Suprapubic skin (tissue), 4 donors: ENCODE measurements around the gene LZTR1.

ENCODE experiments used
- EP300 ChIP-seq: sonication (generic); formaldehyde crosslinking; IDR thresholded peaks from one replicate; pipeline ENCODE4 v1.6.1; 2017; ENCODE audit warnings: antibody characterized with exemption
- POLR2A ChIP-seq, 2 donors: fragments of 450-650 bp; IDR thresholded peaks; one replicate each; pipeline ENCODE4 v1.6.1; 2017; ENCODE audit warnings: antibody characterized with exemption in 2 of 2, mild to moderate bottlenecking in 2 of 2, moderate library complexity in 2 of 2
- POLR2AphosphoS5 ChIP-seq, 3 donors: sonication (generic); formaldehyde crosslinking; IDR thresholded peaks; one replicate each; pipeline ENCODE4 v1.6.1; 2017; ENCODE audit warnings: antibody characterized with exemption in 3 of 3
- TF ChIP-seq, protein P1 (sequence below), 2 donors: fragments of 200-600 bp in 1 of 2; fragments of 450-650 bp in 1 of 2; sonication (generic) in 1 of 2; IDR thresholded peaks; one replicate each; pipeline ENCODE4 v1.5.1; 2016 to 2019; ENCODE audit warnings: antibody characterized with exemption in 2 of 2, mild to moderate bottlenecking in 1 of 2, moderate library complexity in 1 of 2

DNA sequence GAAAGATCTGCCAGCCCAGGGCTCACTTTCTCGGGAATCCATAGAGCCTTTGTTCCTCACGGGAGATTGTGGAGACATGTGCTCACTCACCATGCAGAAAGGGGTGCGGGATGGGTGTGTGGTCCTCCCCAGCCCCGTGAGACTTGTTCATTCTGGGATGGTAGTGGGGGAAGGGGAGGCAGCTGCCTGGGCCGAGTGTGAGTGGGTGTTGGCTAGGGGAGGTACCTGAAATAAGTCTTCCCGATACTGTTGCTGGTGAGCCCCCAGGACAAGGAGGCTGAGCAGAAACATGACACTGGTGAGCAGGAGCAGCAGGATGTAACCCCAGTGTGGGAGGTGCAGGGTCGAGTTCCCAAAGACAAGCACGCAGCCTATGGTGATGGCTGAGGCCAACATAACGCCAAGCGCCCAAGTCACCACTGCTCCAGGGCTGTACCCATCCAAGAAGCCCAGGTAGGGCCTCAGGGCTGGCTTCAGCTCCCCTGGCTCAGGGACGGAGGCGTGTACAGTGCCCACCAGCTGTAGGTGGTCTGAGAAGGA, 47.5 kb downstream of the LZTR1 start:
- TF ChIP-seq, protein P1, sequence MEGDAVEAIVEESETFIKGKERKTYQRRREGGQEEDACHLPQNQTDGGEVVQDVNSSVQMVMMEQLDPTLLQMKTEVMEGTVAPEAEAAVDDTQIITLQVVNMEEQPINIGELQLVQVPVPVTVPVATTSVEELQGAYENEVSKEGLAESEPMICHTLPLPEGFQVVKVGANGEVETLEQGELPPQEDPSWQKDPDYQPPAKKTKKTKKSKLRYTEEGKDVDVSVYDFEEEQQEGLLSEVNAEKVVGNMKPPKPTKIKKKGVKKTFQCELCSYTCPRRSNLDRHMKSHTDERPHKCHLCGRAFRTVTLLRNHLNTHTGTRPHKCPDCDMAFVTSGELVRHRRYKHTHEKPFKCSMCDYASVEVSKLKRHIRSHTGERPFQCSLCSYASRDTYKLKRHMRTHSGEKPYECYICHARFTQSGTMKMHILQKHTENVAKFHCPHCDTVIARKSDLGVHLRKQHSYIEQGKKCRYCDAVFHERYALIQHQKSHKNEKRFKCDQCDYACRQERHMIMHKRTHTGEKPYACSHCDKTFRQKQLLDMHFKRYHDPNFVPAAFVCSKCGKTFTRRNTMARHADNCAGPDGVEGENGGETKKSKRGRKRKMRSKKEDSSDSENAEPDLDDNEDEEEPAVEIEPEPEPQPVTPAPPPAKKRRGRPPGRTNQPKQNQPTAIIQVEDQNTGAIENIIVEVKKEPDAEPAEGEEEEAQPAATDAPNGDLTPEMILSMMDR (IDR thresholded peaks at IDR 0.05), result no peak
- no peak for TF ChIP-seq POLR2A (IDR thresholded peaks at IDR 0.05)
- TF ChIP-seq POLR2AphosphoS5 (IDR thresholded peaks at IDR 0.05), result no peak
- TF ChIP-seq EP300, result no peak
